Activated CD8-positive, alpha-beta memory T cell treated with anti-CD3 and anti-CD28 coated beads for 48 hours (primary cell): ENCODE data around the gene TRAPPC10.

ENCODE experiments used
- DNase-seq, 3 experiments: peaks; one replicate each; pipeline ENCODE4 v3.0.0-alpha.2; 2020; ENCODE audit warnings: low read depth in 2 of 3, low spot score in 2 of 3

TRAPPC10 gene, protein sequence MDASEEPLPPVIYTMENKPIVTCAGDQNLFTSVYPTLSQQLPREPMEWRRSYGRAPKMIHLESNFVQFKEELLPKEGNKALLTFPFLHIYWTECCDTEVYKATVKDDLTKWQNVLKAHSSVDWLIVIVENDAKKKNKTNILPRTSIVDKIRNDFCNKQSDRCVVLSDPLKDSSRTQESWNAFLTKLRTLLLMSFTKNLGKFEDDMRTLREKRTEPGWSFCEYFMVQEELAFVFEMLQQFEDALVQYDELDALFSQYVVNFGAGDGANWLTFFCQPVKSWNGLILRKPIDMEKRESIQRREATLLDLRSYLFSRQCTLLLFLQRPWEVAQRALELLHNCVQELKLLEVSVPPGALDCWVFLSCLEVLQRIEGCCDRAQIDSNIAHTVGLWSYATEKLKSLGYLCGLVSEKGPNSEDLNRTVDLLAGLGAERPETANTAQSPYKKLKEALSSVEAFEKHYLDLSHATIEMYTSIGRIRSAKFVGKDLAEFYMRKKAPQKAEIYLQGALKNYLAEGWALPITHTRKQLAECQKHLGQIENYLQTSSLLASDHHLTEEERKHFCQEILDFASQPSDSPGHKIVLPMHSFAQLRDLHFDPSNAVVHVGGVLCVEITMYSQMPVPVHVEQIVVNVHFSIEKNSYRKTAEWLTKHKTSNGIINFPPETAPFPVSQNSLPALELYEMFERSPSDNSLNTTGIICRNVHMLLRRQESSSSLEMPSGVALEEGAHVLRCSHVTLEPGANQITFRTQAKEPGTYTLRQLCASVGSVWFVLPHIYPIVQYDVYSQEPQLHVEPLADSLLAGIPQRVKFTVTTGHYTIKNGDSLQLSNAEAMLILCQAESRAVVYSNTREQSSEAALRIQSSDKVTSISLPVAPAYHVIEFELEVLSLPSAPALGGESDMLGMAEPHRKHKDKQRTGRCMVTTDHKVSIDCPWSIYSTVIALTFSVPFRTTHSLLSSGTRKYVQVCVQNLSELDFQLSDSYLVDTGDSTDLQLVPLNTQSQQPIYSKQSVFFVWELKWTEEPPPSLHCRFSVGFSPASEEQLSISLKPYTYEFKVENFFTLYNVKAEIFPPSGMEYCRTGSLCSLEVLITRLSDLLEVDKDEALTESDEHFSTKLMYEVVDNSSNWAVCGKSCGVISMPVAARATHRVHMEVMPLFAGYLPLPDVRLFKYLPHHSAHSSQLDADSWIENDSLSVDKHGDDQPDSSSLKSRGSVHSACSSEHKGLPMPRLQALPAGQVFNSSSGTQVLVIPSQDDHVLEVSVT

DNA sequence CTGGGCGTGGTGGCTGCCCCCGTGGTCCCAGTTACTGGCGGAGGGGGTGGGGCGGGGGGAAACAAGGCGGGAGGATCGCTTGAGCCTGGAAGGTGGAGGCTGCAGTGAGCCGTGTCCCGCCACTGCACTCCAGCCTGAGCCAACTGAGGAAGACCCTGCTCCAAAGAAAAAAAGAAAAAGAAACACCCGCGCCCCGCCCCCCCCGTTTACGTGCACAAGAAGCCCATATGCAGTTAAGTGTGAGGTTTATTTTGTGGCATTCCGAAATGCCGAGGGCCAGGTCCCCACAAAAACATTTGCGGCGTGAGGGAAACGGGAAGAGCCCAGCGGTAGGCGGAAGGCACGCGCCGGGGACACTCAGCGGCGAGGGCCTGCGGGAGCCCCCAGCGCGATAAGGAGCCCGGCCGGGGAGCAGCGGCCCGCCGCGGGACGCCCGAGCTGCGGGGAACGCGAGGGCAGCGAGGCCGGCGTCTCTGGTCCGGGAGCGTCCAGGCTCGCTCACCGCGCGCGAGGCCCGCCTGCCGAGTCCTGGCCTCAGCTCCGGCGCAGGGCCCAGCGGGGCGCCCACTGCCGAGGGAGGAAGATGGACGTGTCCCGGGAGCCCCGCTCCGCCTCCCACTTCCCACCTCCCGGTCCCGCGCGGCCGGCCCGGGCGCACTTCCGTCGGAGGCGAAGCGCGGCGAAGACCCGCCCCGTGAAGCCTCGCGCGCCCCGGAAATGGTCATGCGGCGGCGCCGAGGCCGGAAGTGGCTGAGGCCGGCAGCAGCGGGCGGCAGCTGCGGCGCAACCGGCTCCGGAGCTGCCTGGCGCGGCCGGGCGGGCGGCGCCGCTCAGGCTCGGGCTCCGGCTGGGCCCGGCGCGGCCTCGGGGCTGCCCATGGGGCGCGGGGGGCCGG is at the start of gene TRAPPC10:
Gene TRAPPC10, plus strand, starts transcription at position 731 of the 895 bp plus-strand sequence. CDS start 185 bp downstream, outside the sequence.
- DNase-seq, result peak; percentile 58 to 72 (median 64)

DNA sequence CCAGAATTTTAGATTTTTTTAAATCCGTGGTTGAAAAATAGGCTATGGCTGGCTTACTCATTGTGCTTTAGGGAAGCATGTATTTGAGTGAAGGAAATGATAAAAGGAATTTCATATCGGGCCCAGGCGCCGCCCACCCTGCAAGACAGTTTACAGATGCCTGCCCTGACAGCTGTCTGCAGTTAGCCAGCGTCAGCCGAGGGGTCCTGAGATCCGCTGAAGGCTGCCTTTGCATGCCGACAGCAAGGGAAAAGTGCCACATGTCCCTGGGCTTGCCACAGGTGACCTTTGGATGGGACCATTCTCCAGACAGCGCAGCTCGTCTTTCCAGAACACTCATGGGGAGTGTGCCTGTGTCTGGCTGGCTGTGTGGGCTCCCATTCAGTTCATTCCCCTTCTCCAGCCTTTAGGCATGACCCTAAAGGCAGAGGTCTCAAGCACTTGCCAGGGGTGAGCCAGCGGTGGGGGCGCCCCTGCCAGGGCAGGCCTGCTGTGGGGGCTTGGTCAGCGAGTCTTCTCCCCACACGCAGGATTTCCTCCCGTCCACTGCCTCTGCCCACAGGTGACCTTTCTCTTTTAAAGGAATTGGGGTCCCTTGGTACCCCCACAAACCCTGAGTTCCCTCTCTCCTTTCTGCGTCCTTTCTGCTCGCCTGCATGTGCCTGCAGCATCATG is 46.1 kb upstream of the TRAPPC10 start:
- DNase-seq, result no peak

- no peak for DNase-seq
Measured at GRCh38 chr21:43966946-43967512, 45.1 kb upstream of the TRAPPC10 start.

DNA sequence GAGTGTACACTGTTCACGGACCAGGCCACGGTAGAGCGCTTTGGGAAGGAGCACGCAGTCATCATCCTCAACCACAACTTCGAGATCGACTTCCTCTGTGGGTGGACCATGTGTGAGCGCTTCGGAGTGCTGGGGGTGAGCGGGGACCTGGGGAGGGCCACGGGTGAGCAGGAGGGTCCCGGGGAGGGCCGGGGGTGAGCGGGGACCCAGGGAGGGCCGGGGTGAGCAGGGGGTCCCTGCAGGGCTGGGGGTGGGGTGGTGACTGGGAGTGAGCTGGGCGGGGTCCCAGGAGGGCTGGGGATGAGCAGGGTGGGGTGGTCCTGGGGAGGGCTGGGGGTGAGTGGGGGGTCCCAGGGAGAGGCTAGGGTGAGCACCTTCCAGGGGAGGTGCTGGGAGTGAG is 44.1 kb upstream of the TRAPPC10 start:
- no peak for DNase-seq

GRCh38 chr21:43968410-43969114 is 43.5 kb upstream of the TRAPPC10 start:
- no peak for DNase-seq

DNA sequence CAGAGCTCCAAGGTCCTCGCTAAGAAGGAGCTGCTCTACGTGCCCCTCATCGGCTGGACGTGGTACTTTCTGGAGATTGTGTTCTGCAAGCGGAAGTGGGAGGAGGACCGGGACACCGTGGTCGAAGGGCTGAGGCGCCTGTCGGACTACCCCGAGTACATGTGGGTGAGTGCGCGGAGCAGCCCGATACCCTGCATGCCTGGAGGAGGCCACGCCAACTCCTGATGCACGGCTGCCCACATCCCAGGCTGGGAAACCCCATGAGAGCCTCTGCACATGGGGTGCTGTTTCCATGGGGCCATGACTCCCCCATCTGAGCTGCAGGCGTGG is 43.0 kb upstream of the TRAPPC10 start:
- DNase-seq, result no peak

- DNase-seq, result no peak
Measured at GRCh38 chr21:43970551-43970950, 41.6 kb upstream of the TRAPPC10 start.

DNA sequence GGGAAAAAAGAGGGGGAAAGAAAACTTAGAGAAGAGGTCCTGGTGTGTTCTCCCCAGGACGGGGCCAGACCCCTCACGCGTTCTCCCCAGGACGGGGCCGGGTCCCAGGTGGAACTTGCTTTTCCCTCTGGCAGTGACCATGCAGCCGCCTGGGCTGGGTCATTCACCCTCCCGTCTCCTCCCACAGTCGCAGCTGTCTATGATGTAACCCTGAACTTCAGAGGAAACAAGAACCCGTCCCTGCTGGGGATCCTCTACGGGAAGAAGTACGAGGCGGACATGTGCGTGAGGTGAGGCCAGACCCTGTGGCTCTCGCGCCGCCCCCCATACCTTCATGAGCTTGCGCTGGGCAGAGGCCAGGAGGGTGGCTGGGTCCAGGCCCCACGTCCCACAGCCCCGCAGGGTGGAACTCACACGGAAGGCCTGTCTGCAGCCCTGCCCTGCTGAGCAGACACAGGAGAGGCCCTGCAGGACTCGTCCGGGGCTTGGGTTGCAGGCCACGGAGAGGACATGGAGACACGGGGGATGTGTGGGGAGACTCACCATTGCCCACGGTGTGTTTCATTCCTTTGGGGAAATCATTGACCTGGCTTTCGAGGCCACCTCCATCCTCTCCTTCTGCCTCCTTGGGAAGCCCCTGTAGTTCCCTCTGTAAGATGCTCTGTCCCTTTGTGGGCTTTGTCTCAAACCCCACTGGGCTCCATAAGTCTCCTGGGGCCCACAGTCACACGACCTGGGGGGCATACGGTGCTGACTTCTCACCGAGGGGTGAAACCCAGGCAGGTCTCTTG is 40.7 kb upstream of the TRAPPC10 start:
- DNase-seq, result no peak

DNA sequence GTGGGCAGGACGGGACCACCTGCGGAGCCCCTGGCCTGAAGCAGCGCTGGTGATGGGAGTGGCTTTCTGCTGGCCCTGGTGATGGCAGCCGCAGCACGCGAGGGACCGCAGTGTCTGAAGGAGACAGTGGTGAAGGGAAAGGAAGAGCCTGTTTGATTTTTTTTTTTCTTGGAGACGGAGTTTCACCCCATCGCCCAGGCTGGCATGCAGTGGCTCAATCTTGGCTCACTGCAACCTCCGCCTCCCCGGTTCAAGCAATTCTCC is 40.2 kb upstream of the TRAPPC10 start:
- no peak for DNase-seq

GRCh38 chr21:43972850-43973633 is 39.1 kb upstream of the TRAPPC10 start:
- no peak for DNase-seq

- no peak for DNase-seq
Measured at GRCh38 chr21:43973634-43973955, 38.5 kb upstream of the TRAPPC10 start.

DNA sequence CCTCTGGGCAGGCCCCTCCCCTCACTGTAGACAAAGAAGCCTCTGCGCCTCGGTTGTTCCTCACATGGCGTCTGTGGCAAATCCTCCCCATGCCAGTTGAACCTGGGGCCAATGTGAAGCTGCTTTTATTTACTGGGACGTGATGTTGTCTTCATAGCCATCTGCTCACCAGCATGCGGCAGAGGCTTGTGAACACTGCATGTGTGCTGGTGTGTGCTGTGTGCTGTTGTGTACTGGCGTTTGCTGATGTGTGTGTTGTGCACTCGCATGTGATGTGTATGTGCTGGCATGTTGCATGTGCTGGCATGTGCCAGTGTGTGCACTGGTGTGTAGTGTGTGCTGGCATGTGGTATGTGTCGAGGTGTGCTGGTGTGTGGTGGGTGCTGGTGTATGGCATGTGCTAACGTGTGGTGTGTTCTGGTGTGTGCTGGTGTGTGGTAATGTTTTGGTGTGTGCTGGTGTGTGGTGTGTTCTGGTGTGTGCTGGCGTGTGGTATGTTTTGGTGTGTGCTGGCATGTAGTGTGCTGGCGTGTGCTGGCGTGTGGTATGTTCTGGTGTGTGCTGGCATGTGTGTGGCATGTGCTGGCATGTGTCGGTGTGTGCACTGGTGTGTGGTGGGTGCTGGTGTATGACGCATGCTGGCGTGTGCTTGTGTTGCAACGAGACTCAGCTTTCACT is 37.2 kb upstream of the TRAPPC10 start:
- no peak for DNase-seq

DNA sequence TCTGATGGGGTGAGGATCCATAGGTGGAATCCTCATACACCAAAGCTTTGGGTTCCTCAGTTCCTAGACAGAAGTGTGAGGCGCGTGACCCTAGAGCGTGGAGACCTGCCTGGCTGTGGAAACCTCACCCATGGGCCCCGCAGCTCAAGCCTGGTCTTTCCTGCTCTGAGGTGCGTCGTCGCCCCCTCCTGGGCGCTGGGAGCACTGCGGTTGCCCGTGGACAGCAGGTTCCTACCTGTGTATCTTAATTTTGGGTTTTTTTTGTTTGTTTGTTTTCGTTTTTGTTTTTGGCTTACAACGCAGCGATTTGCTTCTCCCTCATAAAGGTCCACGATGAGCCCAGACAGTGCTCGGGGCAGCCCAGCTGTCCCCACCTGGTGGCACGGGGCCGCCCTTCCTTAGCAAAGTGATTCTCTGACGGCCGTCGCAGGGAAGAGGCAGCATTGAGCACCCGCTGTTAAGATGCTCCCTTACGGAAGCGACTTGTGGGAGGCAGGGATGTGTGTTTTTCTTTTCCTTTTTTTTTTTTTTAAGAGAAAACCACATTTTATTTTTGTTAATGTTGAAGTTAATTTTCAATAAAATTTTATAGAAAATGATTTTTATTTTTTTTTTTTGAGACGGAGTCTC is 36.5 kb upstream of the TRAPPC10 start:
- DNase-seq, result peak; percentile 46 to 75 (median 69)

GRCh38 chr21:43976661-43977060 is 35.4 kb upstream of the TRAPPC10 start:
- DNase-seq, result no peak

DNA sequence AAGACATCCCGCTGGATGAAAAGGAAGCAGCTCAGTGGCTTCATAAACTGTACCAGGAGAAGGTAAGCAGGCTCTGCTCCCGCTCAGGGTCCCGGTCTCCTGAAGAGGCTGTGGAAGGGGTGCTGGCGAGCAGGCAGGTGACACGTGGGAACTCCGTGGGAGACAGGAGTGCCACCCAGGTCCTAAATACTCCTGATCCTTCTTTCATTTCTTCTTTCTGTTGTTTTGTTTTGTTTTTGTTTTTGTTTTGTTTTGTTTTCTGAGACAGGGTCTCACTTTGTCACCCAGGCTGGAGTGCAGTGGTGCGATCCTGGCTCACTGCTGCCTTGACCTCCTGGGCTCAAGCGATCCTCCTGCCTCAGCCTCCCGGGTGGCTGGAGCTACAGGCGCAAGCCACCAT is 34.0 kb upstream of the TRAPPC10 start:
- no peak for DNase-seq

DNA sequence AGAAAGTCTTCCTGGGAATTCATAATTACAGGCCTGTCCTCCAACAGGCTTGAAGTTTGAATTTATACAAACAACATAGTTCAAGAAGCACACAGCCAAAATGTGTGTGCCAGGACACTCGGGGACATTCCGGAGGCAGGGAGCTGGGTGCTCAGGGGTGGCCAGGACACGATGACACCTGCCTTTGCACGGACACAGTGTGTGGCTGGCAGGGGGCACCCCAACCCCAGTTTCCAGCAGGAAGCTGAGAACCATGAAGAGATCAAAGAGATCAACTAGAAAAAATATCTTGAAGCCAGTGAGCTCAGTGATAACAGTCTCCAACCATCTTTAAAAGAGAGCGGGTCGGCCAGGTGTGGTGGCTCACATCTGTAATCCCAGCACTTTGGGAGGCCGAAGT is 32.5 kb upstream of the TRAPPC10 start:
- DNase-seq, result no peak
